Fibroblast of skin of abdomen (primary cell): Measurements from ENCODE around the gene PSAP. TPM values are rescaled to one million over a fixed set of nuclear protein-coding genes. Genes with fewer than 3 reads are reported as not detected.
A peak's percentile ranks its signal among the peaks of the same experiment; 100 is the strongest.
"Not testable (repeated sequence)": the region's sequence is repeated elsewhere in the genome, so short reads cannot be mapped to it uniquely, and the experiment has no call there.

ENCODE experiments used
- DNase-seq: peaks from one replicate; pipeline ENCODE4 v3.0.0-alpha.2; 2013
- polyA plus RNA-seq, 2 experiments: library from polyadenylated mRNA; unstranded; fragments of 120-200 nt; gene quantifications; one replicate each; pipeline ENCODE4 v1.2.1, GENCODE V29; 2013; ENCODE audit not compliant: insufficient read length in 2 of 2

Gene PSAP
- 995 TPM for polyA plus RNA-seq (2013, experiment 1 of 2; ENCODE audit: insufficient read length)
- 978 TPM for polyA plus RNA-seq (2013, experiment 2 of 2; ENCODE audit: insufficient read length)

- DNase-seq: peak; percentile 98
Observed at GRCh38 chr10:71850743-71851464, at the start of gene PSAP. Gene PSAP, minus strand, starts transcription at chr10:71851251. Its CDS starts 30 bp downstream, at chr10:71851221.

GRCh38 chr10:71900441-71901180, 49.6 kb upstream of the PSAP start:
- no peak for DNase-seq

- no peak for DNase-seq
Observed at GRCh38 chr10:71899665-71900412, 48.8 kb upstream of the PSAP start.

GRCh38 chr10:71898346-71898745, 47.3 kb upstream of the PSAP start:
- DNase-seq: not testable (repeated sequence)

- DNase-seq: no peak
Observed at GRCh38 chr10:71893920-71894319, 42.9 kb upstream of the PSAP start.

GRCh38 chr10:71893258-71893815, 42.3 kb upstream of the PSAP start:
- DNase-seq: no peak

- no peak for DNase-seq
Observed at GRCh38 chr10:71891437-71891836, 40.4 kb upstream of the PSAP start.

- no peak for DNase-seq
Observed at GRCh38 chr10:71889388-71889987, 38.4 kb upstream of the PSAP start.

GRCh38 chr10:71888623-71889387, 37.8 kb upstream of the PSAP start:
- peak; percentile 90 for DNase-seq

GRCh38 chr10:71888248-71888622, 37.2 kb upstream of the PSAP start:
- DNase-seq: no peak

- no peak for DNase-seq
Observed at GRCh38 chr10:71887743-71888142, 36.7 kb upstream of the PSAP start.

- no peak for DNase-seq
Observed at GRCh38 chr10:71882813-71883659, 32.0 kb upstream of the PSAP start.

GRCh38 chr10:71881647-71882355, 30.8 kb upstream of the PSAP start:
- DNase-seq: no peak

GRCh38 chr10:71881307-71881624, 30.2 kb upstream of the PSAP start:
- not testable (repeated sequence) for DNase-seq

GRCh38 chr10:71880425-71881306, 29.6 kb upstream of the PSAP start:
- no peak for DNase-seq

- no peak for DNase-seq
Observed at GRCh38 chr10:71878327-71879034, 27.4 kb upstream of the PSAP start.

GRCh38 chr10:71877821-71878220, 26.8 kb upstream of the PSAP start:
- no peak for DNase-seq

GRCh38 chr10:71874680-71875354, 23.8 kb upstream of the PSAP start:
- not testable (repeated sequence) for DNase-seq
